Occipital lobe (tissue), 2 donors: ENCODE results near the gene WDR20. TPM values are rescaled to one million over a fixed set of nuclear protein-coding genes. Genes with fewer than 3 reads are reported as not detected.
"Not testable (repeated sequence)": the region's sequence is repeated elsewhere in the genome, so short reads cannot be mapped to it uniquely, and the experiment has no call there.

Source experiments
- DNase-seq: peaks from one replicate; lab custom pipeline; 2025; lab: John Stamatoyannopoulos, UW
- total RNA-seq: library from RNA; depleted of rRNA; stranded (reverse); fragments of >200 nt; gene quantifications from one replicate; pipeline ENCODE4 v1.2.3, GENCODE V29; 2014

The WDR20 gene
- total RNA-seq, 1 donor from 2014 or later = 36.0 TPM

DNA sequence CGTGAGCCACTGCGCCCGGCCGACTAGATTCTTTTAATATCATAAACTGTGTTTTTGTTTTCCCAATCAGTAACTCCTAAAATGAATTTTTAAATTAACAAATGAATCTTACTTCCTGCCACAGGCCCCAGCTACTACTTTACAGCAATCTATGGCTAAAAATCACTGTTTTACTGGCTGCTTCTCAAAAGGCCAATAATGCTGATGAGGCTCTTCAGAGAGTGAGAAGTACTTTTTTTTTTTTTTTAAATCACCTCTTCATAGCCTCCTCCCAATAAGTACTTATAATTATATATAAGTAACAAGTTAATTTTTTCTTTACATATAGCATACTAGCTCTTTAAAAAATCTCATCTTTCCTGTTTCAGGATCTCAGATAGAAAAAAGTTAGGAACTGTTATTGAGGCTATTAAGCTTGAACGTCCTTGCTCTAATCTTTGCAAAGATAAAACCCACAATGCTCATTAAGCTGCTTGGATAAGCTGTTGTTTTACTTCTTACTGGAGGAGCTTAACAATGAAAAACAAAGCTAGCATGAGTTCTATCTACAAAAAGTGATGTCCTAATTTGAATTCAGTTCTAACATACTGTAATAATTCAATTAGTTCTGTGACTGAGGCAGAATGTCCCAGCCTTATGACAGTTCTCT is 12.8 kb upstream of the WDR20 start:
- no peak for DNase-seq

DNA sequence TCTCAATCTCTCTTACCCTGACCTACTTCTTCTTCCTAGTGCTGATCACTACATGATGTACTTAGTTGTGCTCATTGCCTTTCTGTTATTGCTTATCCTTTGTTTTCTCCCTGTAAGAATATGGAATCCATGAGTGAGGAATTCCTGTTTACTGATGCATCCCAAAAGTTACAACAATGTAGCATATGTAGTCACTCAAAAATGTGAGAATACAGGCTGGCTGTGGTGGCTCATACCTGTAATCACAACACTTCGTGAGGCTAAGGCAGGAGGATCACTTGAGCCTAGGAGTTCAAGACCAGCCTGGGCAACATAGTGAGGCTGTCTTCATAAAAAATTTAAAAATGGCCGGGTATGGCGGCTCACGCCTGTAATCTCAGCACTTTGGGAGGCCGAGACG is 8.0 kb upstream of the WDR20 start:
- no peak for DNase-seq

DNA sequence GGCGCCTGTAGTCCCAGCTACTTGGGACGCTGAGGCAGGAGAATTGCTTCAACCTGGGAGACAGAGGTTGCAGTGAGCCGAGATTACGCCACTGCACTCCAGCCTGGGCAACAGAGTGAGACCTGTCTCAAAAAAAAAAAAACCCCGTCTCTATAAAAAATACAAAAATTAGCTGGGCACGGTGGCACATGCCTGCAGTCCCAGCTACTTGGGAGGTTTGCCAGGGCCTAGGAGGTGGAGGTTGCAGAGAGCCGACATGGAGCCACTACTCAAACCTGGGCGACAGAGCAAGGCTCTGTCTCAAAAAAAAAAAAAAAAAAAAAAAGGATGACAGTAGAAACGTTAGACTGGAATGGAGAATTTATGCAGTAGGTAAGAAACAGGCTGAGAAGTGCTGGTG is 5.7 kb upstream of the WDR20 start:
- DNase-seq = not testable (repeated sequence)

DNA sequence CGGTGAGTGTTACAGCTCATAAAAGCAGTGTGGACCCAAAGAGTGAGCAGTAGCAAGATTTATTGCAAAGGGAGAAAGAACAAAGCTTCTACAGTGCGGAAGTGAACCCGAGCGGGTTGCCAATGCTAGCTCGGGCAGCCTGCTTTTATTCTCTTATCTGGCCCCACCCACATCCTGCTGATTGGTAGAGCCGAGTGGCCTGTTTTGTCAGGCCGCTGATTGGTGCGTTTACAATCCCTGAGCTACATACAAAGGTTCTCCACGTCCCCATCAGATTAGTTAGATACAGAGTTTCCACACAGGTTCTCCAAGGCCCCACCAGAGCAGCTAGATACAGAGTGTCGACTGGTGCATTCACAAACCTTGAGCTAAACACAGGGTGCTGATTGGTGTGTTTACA is 5.0 kb upstream of the WDR20 start:
- DNase-seq = not testable (repeated sequence)

DNA sequence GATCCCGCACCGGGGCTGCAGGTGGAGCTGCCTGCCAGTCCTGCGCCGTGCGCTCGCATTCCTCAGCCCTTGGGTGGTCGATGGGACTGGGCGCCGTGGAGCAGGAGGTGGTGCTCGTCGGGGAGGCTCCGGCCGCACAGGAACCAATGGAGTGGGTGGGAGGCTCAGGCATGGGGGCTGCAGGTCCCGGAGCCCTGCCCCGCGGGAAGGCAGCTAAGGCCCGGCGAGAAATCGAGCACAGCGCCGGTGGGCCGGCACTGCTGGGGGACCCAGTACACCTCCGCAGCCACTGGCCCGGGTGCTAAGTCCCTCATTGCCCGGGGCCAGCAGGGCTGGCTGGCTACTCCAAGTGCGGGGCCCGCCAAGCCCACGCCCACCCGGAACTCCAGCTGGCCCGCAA is 4.2 kb upstream of the WDR20 start:
- DNase-seq = not testable (repeated sequence)

DNA sequence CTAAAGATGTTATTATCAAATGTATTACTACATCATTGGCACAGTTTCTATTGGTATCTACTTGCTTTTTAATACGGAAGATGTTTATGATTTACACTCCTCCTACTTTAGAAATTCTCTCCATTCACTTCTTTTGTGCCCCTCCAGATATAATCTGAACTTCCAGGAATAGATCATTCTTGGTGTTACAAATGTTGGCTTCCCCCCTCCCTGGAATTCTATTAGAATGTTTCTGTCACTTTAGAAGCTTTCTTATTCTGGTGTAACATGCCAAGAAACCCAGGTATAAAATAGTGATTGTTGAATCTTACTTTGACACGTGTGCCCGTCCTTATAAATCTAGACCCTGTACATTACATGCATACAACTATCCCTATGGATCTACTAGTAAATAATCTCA is 1.2 kb upstream of the WDR20 start:
- DNase-seq = no peak

DNA sequence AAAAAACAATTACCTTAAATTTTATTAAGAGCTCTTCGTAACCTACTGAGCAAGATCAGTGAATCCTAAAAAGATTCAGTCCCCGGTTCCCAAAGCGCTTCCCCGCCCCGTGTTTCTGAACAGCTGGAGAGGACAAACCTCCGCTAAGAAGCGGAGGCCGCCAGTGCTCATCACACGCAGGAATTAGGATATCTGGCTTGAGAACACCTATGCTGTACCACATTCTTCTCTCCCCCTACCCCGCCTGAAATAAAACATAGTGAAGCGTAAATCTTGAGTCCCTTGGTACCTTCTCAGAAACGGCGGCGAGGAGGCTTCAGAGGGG is 774 bp upstream of the WDR20 start:
- no peak for DNase-seq

DNA sequence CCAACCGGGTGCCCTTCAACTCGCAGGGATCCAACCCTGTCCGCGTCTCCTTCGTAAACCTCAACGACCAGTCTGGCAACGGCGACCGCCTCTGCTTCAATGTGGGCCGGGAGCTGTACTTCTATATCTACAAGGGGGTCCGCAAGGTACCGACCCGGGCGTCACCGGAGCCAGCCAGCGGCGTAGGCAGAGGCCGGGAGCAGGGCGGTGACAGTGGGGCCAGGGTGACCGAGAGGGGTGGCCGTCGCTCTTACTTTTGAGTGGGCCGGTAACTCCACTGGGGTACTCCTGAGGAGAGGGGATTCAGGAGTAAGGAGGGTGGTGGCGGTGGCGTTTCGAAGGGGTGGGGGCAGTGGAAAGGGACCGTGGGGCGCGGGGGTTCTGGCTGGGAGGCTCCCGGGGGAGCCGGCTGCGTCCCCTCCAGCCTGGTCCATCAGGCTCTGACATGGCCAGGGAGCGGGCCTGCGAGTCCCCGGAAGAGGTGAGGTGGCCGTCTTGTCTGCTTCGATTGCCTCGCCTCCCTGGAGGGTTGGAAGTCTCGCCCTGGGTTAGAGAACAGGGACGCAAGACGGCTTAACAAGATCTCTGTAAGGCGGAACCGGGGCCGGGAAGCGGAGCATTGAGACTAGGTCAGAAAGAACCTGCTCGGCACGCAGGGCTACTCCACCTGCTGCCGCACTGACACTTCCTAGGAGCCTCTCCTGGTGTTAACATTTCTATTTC is 491 bp downstream of the WDR20 start:
- DNase-seq = no peak

DNA sequence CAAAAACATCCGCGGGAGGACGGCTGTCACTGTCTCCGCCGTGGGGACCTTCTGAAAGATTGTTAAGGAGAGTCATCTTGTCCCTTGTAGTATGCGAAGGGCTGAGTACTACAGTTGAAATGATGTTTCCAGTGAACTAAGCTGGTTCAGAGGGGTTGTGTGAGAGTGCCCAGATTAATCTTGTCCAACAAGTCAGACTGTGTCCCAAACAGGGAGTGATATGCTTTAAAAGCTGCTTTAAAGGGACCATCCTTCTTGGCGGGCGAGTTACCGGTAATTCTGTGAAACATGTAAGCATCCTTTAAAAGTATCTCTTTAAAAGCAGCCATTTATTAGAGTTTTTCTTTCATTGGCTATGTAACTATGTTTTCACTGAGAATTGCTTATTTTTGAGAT is 1.1 kb downstream of the WDR20 start:
- DNase-seq = no peak

DNA sequence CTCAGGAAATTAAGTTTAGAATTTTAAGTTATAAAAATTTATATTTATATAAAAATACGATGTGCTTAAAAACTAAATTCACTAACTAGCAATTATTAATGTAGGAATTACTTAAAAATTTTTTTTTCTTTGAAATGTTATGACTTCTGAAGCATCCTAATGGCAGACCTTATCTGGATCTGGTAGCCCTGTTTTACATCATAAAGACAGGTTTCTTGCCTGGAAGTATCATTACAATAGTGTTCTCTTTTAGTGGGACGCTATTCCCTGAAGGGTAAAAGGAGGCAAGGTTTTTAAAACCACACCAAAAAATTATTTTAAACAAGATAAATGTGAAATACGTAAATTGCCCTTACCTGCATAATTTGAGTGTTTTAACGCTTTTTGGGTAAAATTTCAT is 2.1 kb downstream of the WDR20 start:
- DNase-seq = no peak

DNA sequence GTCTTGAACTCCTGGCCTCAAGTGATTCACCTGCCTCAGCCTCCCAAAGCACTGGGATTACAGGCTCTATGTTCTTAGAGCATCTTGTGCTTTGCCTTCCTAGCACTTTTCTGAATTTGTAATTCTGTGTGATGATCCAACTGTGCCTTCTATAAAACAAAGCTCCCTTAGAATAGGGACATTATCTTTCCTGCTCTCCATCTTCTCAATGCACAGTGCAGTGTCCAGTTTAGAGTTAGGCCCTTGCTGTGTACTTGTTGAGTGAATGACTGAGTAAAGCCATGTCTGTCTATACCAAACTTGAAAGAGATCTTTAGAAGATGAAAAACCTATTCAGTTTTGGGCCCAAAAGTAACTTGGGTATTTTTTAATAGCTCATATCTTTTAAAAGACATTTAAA is 5.2 kb downstream of the WDR20 start:
- no peak for DNase-seq

DNA sequence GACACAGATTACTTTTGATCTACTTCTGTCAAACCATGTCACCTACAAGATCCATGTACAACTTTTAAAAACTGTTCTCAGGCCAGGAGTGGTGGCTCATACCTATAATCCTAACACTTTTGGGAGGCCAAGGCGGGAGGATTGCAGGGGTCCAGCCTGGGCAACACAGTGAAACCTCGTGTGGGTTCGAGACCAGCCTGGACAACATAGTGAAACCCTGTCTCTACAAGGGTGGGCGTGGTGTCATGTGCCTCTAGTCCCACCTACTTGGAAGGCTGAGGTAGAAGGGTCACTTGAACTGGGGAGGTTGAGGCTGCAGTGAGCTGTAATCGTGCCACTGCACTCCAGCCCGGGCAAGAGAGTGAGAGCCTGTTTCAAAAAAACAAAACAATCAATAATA is 5.7 kb downstream of the WDR20 start:
- no peak for DNase-seq

DNA sequence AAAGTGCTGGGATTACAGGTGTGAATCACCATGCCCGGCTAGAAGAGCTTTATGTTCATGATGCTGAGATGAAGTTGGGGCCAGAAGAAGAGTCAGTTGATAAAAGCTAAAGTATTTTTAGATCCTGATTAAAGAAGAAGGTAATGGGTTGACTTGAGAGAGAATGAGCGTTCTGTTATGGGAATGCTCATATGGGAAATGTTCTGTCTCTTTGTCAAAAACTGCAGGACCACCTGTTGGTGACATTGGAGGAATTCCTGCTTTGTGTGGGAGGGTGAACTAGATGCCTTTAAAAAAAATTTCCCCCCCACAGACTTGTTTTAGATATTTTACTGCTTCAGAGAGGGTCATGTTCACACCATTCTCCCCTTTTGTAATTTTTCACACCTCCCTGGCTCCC is 6.7 kb downstream of the WDR20 start:
- DNase-seq = no peak

DNA sequence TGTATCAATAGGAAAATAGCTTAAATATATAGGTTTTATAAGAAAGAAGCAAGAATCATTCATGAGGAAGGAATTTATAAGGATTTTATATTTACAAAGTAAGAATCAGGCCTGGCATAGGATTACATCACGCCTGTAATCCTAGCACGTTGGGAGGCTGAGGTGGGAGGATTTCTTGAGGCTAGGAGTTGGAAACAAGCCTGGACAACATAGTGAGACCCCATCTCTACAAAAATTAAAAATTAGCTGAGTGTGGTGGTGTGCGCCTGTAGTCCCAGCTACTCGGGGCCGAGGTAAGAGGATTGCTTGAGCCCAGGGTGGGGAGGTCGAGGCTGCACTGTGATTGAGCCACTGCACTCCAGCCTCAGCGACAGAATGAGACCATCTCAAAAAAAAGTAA is 10.4 kb downstream of the WDR20 start:
- no peak for DNase-seq

DNA sequence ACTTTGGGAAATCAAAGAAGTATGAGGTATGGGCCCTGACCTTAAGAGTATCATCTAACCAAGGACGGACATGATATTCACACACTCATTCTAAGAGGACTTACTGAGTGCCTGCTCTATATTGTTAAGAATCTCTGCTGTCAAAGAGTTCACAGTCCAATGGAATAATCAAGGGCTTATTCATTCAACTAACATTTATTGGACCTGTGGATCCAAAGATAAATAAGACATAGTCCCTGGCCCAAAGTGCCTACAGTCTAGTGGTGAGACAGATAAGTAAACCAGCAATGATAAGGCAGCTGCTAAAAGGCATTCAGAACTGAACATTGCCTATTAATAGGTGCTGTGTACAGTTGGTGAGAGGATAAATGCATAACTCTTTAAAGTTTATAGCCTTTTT is 11.0 kb downstream of the WDR20 start:
- DNase-seq = no peak

DNA sequence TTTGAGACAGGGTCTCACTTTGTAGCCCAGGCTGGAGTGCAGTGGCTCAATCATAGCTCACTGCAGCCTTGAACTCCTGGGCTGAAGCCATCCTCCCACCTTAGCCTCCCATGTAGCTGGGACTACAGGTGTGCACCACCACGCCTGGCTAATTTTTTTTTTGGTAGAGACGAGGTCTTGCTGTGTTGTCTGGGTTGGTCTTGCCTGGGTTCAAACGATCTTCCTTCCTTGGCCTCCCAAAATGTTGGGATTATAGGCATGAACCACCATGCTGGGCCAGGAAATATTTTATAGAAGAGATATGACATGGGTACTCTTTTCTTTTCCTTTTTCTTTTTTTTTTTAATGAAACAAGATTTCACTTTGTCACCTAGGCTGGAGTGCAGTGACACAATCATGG is 11.7 kb downstream of the WDR20 start:
- not testable (repeated sequence) for DNase-seq

DNA sequence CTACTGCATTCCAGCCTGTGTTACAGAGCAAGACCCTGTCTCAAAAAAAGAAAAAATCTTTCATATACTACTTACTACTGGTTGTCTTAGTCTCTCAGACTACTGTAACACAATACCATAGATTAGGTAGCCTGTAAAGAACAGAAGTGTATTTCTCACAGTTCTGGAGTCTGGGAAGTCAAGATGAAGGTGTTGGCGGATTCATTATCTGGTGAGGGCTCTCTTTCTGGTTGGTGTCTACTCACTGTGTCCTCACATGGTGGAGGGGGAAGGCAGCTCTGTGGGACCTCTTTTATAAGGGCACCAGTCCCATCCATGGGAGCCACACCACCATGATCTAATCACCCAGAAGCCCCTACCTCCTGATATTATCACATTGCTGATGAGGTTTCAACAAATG is 14.4 kb downstream of the WDR20 start:
- no peak for DNase-seq

DNA sequence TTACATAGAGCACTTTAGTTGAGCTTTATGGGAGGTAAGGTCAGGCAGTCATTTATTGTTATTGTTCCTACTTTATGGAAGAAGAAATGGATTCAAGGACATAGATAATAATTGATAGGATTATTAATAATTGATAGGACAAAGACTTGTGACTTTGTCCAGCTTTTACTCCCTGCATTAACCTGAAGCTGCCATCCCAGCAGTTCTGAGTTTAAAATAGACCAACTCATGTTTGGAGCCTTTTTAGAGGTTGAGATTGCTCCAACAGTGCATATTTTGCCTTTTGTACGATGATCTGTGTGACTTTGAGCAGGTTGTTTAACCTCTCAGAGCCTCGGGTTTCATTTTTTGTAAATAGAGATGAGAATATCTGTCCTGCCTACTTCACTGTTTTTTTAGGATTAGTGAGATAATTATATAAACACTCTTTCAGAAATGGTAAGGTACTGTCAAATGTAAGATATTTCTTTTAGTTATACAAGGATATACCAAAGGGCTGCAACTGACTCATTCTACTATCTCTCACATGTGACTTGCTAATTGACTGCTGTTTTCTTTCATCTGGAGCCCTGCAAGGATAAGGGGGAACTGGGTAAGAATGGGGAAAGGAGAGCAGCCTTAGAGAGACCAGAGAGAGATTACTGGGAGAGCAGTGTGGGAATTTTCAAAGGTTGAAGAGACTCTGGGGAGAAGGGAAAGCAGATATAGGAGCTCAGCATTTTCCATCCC is 15.3 kb downstream of the WDR20 start:
- DNase-seq = no peak

DNA sequence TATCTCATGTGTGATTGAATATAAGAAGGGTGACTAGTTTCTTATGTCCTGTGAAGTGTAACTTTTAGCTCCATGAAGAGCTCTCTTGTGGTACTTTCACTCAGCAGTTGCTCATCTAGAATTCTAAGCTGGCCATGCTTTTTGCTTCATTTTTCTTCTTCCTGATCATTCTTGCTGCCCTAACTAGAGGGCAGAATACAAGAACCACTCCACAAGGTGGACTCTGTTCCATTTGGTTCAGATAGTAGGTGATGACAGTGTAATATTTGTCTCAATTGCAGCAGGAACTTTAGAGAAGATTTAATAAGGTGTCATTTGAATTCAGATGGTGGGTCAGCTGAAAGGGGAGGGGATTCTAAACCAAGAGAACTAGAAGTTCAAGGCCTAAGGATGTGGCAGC is 17.6 kb downstream of the WDR20 start:
- DNase-seq = no peak

DNA sequence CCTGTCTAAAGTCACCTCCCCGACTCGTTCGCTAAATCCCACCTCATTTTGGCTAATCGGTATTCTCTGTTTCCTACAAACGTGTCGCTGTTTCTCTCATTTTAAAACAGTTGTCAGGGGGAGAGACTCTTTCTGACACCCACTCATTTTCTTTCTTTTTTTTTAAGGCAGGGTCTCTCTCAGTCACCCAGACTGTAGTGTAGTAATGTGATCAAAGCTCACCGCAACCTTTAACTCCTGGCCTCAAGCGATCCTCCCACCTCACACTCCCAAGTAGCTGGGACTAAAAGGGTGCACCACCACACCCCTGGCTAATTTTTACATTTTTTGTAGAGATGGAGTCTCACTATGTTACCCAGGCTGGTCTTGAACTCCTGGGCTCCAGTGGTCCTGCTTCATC is 19.1 kb downstream of the WDR20 start:
- no peak for DNase-seq

DNA sequence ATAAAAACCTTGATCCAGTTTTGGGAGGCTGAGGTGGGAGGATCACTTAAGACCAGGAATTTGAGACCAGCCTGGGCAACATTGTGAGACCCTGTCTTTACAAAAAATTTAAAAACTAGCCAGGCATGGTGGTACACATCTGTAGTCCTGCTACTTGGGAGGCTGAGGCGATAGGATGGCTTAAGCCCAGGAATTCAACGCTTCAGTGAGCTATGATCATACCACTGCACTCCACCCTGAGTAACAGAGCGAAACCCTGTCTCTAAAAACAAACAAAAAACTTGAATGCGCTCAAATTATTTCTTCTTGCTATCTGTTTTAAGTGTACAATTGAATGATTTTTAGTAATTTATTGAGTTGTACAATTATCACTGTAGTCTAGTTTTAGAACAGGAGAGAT is 20.1 kb downstream of the WDR20 start:
- no peak for DNase-seq

DNA sequence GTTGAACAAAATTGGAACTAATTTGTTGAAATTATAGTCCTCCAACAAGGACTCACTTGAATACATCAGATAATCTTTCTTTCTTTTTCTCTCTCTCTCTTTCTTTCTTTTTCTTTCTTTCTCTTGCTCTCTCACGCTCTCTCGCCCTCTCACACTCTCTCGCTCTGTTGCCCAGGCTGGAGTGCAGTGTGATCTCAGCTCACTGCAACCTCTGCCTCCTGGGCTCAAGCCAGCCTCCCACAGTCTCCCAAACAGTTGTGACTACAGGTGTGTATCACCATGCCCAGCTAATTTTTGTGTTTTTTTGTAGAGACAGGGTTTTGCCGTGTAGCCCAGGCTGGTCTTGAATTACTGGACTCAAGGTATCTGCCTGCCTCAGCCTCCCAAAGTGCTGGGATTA is 22.8 kb downstream of the WDR20 start:
- DNase-seq = no peak

DNA sequence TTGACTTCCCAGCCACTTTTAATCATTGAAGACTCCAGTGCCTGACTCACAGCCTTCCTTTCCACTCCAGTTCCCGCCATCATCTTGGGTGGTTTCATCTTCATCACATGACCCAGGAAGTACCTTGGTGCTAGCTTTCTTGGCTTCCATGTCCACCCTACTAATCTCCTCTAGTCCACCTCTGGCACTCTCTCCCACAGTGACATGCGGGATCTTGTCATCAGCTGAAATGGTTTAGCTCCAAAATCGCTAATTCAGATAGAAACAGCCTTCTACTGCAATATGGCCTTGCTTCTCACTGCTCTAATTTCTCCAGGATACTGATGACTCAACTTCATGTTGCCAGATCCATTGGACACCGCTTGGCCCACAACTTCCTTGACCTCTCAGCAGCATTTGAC is 24.5 kb downstream of the WDR20 start:
- no peak for DNase-seq
